Suppressor macrophage treated with lipopolysaccharide for 1 hour (primary cell): Measurements from ENCODE around the gene CUL3.
A peak's percentile ranks its signal among the peaks of the same experiment; 100 is the strongest.
"Not testable (repeated sequence)": the region's sequence is repeated elsewhere in the genome, so short reads cannot be mapped to it uniquely, and the experiment has no call there.

ENCODE experiments used
- DNase-seq, 3 donors: peaks; one replicate each; pipeline ENCODE4 v3.0.0-alpha.2; 2020 to 2022

Gene CUL3

DNA sequence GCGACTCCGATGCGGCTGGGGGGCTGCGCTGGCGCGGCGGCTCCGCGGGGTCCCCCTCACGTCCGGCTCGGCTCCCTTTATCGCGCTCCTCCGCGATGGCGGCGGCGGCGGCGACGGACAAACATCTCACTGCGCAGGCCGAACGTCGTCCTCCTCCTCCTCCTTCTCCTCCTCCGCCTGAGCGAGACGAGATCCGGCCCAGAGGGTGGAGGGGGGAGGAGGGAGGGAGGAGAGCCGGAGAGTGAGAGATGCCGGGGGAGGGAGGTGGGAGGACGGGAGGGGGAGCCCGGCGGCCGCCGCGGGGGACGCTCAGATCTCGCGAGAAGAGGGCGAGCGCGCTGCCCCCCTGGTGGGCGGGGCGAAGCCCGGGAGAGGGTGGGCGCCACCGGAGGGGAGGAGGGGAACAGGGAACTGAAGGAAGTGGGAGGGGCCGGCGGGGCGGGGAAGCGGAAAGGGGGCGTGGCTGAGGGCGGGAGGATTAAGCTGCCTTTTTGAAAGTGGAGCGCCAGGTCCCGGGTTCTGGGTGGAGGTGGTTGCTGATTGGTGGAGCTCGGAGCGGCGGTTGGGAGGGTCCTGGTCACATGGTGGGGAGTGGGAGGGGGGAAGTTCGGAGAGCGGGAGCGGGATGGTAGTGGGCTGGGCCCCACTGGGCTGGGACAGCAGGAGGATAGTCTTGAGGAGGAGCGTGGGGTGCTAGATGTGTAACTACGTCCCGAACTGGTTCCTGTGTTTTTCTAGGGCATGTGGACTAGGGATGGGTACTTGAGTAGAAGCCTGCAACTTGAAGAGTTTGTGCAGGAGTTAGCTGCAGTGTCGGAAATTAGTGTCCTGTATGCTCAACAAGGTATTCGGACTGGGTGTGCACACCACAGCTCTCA lies at the start of gene CUL3:
TSS of gene CUL3 (minus strand) at position 153 of the 878 bp plus-strand sequence. CDS start 354 bp downstream, outside the sequence.
- DNase-seq = peak; percentile 98 to 100 (median 100)

DNA sequence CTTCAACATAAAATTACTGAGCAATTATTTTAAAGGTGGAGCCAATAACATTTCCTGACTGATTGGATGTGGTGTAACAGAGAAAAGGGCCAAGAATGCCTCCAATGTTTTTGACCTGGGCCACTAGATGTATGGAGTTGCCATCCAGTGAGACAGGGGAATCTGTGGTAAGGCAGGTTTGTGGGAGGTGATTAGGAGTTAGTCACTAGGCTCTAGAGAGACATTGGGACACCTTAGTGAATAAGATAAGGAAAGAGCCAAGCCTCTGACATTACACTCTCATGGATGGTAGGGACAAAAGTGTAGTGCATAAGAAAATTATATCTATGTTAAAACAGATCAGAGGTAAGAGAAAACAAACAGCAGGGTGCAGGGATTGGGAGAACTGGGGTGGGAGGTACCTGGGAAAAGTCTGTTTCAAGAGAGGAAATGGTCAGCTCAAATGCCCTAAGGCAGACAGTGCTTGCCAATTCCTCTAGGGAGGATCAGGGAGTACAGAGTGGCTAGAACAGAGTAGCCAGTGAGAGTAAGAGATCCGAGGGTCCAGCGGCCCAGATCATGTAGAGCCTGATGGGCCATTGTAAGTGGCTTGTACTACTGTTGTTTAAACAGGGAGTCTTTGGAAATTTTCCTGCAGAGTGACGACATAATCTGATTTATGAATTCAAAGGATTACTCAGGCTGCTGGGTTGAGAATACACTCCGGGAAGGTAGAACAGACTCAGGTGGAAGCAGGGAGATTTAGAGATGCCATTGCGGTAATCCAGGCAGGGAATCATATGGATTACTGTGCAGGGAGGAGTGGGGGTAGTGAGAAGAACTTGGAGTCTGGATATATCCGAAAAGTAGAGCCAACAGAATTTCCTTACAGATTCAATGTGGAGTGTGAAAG lies 45.7 kb upstream of the CUL3 start:
- no peak for DNase-seq

DNA sequence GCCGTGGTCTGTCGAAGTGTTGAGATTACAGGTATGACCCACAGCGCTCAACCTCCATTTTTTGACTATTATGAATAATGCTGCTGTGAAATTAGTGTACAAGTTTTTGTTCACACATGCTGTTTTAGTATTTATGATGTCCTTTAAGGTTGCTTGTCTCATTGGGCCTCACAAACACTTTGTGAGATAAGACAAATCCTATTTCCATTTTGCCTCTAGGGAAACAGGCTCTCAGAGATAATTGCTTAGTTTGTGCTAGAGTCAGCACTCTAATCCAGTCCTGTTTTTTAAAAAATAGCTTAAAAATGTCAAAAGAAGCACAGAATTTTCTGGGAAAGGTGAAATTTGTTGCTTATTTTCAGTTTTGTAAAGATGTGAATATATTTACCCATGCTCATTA lies 43.3 kb upstream of the CUL3 start:
- DNase-seq = no peak

DNA sequence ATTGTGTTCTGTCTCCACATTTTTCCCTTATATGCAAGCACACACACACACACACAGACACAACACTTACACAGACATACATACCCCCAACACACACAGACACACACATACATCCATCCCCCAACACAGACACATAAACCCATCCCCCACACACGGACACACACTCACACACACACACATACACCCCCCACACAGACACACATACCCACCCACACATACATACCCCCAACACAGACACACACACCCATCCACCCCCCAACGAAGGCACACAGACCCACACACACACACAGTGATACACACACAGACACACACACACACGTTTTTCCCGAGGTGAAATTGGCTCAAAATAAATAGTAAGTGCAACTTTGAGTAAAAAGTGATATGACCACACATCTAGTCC lies 41.6 kb upstream of the CUL3 start:
- DNase-seq = no peak

DNA sequence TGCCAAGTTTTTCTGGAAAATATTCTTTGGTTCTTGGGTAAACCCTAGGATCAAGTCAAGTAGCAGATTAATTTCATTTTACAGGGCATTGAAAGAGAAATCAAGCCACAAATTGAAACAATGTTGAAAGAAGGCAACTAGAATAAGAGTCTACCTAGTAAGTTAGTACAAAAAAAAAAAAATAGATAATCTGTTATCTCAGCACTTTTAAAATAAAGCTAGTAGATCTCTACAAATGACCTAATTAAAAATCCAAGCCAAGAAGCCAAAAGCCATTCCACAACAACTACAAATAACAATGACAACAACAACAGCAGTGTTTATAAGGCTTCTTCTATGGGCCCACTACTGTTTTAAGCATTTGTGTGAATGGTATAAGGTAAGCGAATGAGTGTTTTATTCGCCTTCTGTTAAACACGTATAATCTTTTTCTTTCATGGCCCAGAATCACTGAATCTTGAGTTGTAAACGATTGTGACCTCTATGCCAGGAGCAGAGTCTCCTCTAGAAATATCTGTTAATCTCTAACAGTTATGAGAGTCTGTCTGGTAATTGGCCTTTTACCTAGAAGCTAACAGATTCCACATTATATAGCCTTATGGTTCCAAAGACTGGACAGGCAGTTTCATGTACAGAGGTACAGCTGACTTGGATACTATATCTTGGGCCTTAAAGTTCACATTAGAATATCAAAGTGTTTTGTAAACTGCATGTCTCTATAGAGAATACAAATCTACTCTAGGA lies 28.6 kb upstream of the CUL3 start:
- DNase-seq = no peak

DNA sequence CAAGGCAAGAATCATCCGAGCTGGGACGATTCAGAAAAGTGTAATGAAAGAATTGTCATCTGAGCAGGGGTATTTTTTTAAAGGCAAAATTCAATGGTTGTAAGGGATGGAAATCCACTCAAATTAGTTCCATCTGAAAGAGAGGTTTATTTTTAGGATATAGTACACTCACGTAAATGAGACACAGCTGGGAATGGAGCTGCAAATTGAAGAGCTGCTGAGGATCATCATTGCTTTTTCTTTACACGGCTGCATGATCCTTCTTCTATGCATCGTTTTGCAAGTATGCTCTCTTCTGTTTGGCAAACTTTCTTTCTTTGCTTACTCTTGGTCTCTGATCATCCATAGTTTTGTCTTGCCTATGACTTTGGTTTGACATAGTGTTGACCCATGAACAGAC lies 27.4 kb upstream of the CUL3 start:
- DNase-seq = no peak

DNA sequence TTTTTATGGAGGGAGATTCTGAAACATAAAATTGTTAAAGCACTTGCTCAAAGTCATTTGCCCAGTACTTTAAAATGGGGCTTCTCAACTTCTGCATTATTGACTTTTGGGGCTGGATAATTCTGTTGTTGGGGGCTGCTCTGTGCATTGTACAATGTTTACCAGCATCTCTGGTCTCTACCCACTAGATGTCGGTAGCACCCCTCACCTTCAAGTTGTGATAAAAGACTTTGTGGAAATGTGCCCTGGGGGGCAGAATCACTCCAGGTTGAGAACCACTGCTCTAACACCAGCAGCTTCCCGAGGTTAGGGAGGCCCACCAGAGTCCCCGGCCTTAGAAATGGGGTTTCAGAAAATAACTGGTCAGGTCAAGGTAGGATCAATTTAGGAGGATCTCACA lies 26.8 kb upstream of the CUL3 start:
- no peak for DNase-seq

DNA sequence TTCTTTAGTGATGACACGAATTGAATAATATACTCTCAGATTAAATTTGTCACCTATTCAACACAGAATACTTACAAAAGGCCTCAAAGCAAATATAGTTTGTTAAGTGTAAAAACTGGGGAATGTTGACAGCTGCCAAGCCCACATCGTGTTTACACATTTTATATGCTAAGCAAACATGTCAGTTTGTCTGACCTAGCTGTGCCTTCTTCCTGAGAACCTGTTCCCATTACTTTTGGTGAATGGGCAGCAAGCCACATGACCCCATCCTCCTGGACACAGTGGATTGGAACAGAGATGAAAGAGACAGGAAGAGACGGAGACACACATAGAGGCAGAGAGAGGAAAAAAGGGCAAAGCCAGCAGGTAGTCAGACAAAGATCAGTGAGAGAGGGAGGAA lies 22.9 kb upstream of the CUL3 start:
- no peak for DNase-seq

DNA sequence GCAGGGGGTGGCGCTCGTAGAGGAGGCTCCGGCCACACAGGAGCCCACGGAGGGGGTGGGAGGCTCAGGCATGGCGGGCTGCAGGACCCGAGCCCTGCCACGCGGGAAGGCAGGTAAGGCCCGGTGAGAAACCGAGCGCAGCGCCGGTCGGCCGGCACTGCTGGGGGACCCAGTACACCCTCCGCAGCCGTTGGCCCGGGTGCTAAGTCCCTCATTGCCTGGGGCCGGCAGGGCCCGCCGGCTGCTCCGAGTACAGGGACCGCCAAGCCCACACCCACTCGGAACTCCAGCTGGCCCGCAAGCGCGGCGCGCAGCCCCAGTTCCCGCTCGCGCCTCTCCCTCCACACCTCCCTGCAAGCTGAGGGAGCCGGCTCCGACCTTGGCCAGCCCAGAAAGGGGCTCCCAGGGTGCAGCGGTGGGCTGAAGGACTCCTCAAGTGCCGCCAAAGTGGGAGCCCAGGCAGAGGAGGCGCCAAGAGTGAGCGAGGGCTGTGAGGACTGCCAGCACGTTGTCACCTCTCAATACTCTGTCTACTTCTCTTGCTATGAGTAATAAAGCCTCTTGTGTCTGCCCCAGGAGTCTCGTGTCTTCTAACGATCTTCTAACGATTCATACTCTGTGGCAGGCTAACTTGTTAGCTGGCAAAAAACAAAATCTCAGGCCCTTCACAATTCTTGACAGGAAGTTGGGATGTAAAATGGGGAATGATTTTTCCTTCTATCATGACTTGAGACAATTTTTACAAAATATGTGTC lies 18.8 kb upstream of the CUL3 start:
- not testable (repeated sequence) for DNase-seq

DNA sequence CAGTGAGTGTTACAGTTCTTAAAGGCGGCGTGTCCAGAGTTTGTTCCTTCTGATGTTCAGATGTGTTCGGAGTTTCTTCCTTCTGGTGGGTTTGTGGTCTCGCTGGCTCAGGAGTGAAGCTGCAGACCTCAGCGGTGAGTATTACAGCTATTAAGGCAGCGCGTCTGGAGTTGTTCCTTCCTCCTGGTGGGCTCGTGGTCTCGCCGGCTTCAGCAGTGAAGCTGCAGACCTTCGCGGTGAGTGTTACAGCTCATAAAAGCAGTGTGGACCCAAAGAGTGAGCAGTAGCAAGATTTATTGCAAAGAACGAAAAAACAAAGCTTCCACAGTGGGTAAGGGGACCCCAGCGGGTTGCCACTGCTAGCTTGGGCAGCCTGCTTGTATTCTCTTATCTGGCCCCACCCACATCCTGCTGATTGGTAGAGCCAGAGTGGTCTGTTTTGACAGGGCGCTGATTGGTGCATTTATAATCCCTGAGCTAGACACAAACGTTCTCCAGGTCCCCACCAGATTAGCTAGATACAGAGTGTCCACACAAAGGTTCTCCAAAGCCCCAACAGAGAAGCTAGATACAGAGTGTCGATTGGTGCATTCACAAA lies 17.7 kb upstream of the CUL3 start:
- DNase-seq = not testable (repeated sequence)

DNA sequence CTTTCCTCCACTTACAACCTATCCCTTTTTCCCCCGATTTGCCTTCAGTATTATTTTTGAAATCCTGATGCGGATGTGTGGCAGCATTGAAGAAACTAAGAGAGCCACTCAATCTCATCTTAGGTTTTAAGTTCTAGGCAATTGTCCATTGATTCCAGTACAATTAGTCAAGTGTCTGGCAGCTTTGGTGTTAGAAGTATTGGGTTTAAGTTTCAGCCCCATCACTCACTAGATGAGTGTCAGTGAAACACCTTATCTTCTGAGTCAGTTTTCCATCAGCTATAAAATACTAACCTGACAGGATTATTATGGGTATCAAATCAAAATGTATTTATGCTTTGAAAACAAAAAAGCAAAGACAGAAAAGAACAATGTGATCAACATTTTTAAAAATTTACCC lies 16.8 kb upstream of the CUL3 start:
- no peak for DNase-seq

DNA sequence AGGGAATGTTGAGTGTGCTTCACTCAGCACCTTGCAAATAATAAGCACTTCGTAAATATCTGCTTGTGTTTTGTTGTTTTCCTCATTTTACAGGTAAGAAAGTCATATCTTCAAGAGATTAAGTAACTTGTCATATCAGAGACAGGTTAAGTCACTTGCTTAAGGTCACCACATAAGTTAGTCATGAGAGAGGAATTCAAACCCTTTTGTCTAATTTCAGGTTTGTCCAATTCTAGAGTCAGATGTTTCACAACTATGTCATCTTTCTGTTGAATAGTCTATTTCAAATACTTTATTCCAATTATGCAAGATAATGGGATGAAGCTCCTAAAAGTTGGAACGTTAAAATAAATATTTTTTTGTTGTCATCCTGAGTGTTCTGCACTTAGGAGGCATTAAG lies 13.5 kb upstream of the CUL3 start:
- no peak for DNase-seq

DNA sequence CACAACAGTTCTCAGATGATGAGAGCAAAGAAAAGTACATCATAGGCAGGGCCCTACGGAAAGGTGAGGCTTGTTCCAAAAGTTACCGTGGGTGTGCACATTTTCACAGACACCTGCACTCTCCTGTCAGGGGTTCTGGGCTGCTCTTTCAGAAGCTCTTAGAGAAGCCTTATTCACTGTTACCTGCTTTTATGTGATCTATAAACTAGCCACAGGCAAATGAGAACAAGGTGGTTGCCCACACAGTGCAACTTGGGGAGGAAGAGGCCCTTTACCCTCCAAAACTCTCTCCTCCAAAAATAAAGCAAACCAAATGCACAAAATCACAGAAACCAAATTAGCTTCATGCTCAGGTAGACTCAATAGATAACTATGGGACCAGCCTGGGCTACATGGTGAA lies 11.1 kb upstream of the CUL3 start:
- no peak for DNase-seq

DNA sequence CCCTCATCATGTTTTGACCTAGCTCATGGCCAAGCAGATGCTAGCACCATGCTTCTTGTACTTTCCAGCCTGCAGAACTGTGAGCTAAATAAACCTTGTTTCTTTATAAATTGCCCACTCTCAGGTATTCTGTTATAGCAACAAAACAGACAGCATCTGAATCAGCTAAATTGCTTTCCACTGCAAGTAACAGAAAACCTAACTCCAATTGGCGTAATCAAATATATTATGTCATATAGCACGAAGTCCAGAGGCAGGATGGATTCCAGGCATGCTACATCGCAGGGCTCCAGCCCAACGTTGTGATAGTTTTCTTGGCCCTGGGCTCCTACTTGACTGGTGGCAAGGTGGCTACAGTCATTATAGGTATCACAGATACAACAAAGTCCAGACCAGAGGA lies 10.4 kb upstream of the CUL3 start:
- no peak for DNase-seq

DNA sequence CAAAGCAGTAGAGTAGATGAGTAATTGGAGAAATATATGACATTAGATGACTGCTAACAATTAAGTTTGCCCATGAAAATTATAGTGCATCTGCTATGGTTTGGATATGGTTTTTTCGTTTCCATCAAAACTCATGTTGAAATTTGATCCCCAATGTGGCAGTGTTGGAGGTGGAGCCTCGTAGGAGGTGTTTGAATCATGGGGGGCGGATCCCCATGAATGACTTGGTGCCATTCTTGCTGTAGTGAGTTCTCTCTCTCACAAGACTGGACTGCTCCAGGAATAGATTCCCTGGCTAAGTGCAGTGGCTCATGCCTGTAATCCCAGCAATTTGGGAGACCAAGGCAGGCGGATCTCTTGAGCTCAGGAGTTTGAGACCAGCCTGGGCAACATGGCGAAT lies 9.7 kb upstream of the CUL3 start:
- peak in 1 of 3 donors; percentile 3 for DNase-seq

DNA sequence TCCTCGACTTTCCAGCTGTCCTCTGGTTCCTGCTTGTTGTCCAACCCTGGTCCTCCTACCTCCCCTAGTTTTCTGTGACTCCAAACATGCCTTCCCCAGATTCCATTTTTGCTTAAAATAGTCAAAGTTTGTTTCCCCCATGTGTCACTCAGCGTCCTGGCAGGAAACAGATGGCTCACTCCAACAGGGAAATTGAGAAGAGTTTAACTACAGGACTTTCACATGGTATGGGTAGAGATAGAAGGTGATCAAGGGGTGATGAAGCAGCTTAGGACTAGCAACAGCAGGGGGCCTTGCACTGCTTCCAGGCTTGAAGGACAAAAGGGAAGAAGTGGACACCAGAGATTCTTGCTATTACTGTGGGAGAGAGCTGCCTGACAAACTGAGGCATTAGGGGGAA lies 6.1 kb upstream of the CUL3 start:
- DNase-seq = peak in 2 of 3 donors; percentile 5 to 30

DNA sequence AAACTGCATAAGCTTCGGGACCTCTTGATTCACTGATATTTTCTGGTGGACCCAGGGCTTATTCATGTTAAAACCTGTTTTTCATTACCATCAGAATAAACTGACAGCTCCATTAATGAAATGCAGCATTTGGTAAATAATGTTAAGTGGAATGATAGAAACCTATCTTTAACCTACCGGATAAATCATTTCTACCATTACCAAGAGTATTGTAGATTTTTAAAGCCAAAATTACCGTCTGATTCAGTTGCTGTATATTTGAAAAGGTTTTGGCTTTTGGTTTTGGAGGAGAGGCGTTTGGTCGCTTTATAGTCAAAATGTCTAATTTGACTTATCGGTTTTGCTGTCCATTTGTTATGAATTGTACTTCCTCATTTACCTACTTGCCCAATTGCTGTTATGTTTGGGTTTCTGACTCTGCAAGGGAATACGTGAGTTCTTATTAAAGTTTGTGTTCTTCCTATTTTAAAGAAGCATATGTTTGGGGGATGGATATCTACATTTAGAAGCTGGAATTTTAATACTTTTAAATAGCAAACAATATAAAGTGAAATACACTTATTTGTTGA lies 1.0 kb upstream of the CUL3 start:
- peak; percentile 6 to 58 (median 48) for DNase-seq

DNA sequence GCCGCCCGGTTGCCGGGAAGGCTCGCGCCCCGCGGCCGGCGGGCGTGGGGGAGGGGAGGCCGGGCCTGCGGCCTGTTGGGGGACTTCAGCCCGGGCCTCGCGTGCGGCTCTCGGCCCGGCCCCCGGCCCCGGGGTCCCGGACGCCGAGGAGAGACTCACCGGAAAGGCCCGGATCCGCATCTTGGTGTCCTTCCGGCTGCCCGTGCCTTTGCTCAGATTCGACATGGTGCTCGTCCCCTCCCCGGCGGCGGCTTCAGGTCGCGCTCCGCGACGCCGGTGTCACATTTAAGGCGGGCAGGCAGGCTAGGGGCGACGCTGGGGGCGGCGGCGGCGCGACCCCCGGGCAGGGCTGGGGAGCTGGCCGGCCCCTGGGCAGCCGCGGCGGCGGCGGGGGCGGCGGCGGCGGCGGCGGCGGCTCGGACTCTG lies 365 bp downstream of the CUL3 start:
- DNase-seq = peak; percentile 66 to 81 (median 69)

DNA sequence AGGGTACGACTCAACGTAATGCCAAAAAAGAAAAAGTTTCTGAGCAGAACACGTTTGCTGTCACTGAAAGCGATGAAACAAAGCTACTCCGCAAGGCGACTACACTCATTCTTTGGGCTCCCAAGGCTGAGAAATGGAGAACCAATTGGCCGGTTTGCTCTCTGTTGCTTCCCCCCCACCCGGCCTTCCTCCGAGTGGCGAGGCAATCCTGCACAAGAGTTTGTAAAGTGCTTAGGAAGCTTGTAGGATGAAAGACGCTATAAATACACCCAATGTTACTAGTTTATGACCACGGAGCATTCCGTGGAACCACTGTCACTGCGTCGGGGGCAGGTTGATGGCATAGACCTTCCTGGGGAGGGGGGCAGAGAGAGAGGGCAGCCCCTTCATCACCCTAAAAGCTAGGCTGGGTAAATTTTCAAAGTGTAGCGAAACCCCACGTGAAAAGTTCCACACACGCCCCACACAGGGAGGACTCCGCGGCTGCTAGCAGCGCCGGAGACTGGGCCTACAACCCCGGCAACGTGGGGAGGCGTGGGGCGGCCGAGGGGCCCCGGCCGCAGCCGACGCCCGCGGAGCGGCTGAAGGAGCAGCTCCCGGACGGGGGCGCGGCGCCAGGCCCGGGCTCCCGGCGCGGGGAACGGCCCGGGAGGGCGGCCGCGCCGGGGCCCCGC lies 915 bp downstream of the CUL3 start:
- peak; percentile 70 to 82 (median 75) for DNase-seq

DNA sequence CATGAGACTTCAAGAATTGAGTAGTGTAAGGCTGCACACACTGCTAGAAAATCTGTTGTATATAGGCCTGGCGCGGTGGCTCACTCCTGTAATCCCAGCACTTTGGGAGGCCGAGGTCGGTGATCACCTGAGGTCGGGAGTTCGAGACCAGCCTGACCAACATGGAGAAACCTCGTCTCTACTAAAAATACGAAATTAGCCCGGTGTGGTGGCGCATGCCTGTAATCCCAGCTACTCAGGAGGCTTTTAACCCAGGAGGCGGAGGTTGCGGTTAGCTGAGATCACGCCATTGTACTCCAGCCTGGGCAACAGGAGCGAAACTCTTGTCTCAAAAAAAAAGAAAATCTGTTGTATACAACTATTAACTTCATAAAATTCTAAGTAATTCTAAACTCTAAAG lies 2.1 kb downstream of the CUL3 start:
- DNase-seq = not testable (repeated sequence)

DNA sequence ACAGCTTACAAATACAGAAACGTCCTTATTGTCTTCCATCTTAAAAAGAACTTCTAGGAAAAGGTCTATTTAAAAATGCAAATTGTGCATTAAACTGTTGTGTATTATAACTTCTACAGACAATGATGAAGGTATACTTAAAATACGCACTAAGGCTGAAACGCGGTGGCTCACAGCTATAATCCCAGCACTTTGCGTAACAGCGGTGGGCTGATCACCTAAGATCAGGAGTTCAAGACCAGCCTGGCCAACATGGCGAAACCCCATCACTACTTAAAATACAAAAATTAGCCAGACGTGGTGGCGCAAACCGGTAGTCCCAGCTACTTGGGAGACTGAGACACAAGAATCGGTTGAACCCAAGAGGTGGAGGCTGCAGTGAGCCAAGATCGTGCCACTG lies 4.9 kb downstream of the CUL3 start:
- DNase-seq = no peak
